ENCODE measurements around the gene HID1.

DNA sequence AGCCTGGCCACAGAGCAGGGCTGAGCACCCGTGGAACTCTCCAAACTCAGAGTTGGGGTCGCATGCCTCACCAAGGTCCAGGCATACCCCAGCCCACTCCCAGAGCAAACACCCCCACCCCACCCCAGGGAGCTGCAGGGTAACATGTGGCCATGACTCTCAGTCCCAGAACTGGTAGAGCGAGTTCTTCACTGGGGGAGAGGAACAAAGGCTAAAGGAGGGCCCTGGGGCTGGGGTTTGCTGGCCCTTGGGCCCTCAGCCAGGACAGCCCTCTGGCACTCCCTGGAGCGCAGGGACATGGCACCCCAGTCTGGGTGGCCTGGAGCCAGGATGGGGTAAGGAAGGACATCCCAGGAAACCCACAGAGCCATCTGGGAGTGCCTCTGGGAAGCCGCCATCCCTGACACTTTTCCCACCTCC lies 4.2 kb downstream of the HID1 start:
- no peak for TF ChIP-seq TOX (CRISPR knock-in tag; IDR thresholded peaks at IDR 0.05; ENCODE audit: borderline replicate concordance)
- no peak for TF ChIP-seq BACH2 (CRISPR knock-in tag; IDR thresholded peaks at IDR 0.05; ENCODE audit: borderline replicate concordance)
- TF ChIP-seq, protein P1, sequence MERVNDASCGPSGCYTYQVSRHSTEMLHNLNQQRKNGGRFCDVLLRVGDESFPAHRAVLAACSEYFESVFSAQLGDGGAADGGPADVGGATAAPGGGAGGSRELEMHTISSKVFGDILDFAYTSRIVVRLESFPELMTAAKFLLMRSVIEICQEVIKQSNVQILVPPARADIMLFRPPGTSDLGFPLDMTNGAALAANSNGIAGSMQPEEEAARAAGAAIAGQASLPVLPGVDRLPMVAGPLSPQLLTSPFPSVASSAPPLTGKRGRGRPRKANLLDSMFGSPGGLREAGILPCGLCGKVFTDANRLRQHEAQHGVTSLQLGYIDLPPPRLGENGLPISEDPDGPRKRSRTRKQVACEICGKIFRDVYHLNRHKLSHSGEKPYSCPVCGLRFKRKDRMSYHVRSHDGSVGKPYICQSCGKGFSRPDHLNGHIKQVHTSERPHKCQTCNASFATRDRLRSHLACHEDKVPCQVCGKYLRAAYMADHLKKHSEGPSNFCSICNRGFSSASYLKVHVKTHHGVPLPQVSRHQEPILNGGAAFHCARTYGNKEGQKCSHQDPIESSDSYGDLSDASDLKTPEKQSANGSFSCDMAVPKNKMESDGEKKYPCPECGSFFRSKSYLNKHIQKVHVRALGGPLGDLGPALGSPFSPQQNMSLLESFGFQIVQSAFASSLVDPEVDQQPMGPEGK (CRISPR knock-in tag; IDR thresholded peaks at IDR 0.05; ENCODE audit: borderline replicate concordance), result no peak
- TF ChIP-seq SNAI2 (CRISPR knock-in tag; IDR thresholded peaks at IDR 0.05), result no peak
- no peak for TF ChIP-seq ZFP30 (CRISPR knock-in tag; IDR thresholded peaks at IDR 0.05)
- TF ChIP-seq TCF4 (CRISPR knock-in tag; IDR thresholded peaks at IDR 0.05; ENCODE audit: borderline replicate concordance), result no peak
- TF ChIP-seq ZNF8 (CRISPR knock-in tag; IDR thresholded peaks at IDR 0.05), result no peak
- no peak for TF ChIP-seq RARB (CRISPR knock-in tag; IDR thresholded peaks at IDR 0.05)
- no peak for TF ChIP-seq ZNF565 (CRISPR knock-in tag; conservative IDR thresholded peaks at IDR 0.05; ENCODE audit: low read depth)
- TF ChIP-seq CREB5 (CRISPR knock-in tag; IDR thresholded peaks at IDR 0.05; ENCODE audit: low read depth), result no peak
- TF ChIP-seq ZFP3 (CRISPR knock-in tag; IDR thresholded peaks at IDR 0.05), result no peak
- TF ChIP-seq OSR1 (CRISPR knock-in tag; IDR thresholded peaks at IDR 0.05), result no peak
- no peak for TF ChIP-seq ZNF70 (CRISPR knock-in tag; IDR thresholded peaks at IDR 0.05)

Measured in SK-N-SH treated with all-trans-retinoic acid at 6 μM for 48 hours (cell line).